ENCODE data around the gene MORN1.

MORN1 gene

GRCh38 chr1:2349806-2350205, 41.5 kb downstream of the MORN1 start:
- no peak for DNase-seq

DNA sequence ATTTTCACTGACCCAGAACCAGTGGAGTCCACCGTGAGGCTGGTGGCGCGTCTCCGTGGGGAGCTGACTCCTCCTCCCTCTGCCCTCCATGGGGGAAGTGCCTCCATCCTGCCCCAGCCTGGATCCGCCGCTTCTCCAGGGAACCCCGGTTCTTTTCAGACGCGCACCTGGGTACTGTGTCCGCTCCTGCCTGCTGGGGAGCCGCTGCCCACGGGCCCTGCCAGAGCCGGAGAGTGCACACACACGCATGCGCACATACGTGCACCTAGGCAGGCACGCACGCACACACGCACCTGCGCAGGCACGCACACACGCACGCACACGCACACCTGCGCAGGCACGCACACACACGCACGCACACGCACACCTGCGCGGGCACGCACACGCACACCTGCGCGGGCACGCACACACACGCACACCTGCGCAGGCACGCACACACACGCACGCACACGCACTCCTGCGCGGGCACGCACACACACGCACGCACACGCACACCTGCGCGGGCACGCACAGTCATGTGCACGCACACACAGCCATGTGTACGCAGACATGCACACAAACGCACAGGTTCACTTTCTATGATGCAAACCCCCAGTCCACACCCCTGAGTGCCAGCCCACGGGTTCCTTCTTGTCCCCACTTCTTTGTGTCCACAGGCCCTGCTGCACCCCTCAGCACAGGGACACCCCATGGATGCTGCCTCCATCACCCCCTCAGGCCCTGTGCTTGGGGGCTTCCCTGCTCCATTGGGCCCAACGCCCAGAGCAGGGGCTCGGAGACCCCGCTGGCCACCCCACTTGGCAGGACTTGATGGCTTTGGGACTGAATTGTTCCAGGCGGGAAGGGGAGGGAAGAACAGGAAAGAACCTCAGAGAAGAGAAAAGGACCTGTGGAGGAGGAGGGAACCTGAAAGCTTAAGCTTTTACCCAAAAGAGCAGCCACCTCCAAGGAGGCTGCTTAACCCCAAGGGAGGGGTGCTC, 42.7 kb downstream of the MORN1 start:
- no peak for DNase-seq

GRCh38 chr1:2347896-2348295, 43.5 kb downstream of the MORN1 start:
- no peak for DNase-seq

GRCh38 chr1:2347409-2347785, 44.0 kb downstream of the MORN1 start:
- no peak for DNase-seq

DNA sequence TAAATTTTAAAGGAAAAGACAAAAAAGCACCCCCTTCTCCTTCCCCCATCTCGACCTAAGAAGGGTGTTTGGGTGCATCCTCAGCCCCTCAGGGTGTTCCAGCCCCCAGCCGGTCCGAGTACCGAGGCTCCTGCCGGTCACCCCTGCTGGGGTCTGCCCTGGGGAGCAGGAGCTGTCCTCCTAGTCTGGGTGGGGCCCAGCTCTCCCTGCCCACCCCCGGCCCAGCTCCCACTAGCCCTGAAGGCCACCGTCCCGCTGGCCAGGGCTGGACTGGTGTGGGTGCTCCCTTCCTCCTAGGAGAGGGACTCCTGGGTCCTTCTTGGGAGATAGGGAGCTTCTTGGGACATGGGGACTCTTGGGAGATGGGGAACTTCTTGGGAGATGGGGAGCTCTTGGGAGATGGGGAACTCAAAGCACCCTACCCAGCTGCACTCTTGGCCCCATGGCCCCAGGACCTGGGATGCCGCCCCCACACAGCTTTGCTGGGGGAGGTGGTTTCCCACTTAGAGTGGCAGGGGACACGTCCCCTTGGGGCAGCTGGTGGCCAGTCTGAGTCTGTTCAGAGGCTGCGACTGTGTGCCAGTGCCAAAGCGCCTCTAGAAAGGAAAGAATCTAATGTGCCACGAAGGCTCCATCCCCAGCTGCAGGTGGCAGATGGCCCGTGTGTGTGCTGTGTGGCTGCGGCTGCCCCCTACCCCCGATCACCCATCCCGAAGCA, 44.5 kb downstream of the MORN1 start:
- no peak for DNase-seq

DNA sequence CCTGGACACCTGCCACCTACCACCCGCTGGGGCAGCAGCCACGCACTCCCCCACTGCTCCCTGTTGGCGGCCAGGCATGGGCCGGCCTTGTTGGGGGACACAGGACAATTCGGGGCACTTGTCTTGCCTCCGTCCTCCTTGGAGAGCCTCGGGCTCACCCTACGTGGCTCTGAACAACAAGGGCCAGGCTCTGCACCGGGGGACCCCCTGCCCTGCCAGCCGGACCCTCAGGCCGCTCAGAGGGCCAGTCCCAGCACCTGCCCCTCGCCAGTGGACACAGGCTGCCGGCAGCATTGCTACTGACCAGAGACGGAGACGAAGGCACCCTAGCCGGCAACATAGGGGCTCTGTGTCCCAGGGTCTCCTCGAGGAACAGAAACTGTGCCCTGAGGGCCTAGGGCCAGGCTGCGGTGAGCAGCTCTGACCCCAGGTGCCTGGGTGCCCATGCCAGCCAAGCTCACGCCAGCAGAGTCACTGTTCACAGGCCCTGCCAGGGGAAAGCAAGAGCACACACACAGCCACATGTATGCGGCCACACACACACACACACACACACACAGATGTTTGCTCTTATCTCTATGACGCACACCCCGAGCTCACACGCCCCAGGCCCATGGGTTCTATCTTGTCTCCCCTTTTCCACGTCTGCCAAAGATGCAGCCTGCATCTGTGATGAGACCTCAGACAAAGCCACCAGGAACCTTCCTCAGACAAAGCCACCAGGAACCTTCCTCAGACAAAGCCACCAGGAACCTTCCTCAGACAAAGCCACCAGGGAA, 45.9 kb downstream of the MORN1 start:
- no peak for DNase-seq

GRCh38 chr1:2344744-2345296, 46.5 kb downstream of the MORN1 start:
- DNase-seq = no peak

GRCh38 chr1:2344121-2344681, 47.2 kb downstream of the MORN1 start:
- no peak for DNase-seq

DNA sequence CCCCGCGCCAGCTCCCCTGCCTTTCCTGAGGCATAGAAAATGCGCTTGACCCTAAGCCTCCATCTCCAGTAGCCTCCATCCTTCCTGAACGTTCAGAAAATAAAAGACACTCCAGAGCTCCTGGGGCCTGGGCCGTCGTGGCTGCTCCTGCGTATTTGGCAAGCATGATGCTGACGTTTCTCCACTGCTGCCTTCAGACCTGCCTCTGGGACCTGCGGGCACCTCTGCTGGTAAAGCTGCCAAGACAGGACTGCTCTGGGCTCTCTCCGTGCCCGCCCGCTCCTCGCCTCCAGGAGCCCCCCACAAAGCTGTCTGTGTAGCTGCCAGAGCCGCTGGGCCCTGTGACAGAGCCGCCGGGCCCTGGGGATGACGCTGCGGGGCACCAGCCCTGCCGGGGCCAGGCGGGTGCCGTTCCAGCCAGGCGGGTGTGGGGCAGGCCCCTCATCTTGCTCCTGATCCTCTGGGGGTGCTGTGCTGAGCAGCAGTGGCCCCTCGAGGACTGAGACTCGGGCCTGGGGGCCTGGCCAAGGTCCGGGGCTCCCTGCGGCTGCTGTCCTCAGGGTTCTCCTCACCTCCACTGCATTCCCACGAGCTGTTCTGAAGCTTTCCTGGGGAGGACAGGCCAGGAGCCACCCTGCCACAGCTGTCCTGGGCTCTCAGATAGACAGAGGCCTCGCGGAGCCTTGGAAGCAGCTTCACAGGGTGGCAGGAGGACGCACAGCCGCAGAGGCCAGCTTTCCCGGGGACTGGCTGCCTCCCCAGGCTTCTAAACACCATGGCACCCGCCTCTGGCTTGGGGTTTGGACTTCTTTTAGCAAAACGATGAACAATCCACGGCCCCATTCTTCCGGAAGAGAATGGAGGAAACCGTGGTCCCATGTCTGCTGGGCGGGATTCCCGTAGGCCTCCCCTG, 48.1 kb downstream of the MORN1 start:
- no peak for DNase-seq

- DNase-seq = no peak
Measured at GRCh38 chr1:2342384-2343022, 48.9 kb downstream of the MORN1 start.

DNA sequence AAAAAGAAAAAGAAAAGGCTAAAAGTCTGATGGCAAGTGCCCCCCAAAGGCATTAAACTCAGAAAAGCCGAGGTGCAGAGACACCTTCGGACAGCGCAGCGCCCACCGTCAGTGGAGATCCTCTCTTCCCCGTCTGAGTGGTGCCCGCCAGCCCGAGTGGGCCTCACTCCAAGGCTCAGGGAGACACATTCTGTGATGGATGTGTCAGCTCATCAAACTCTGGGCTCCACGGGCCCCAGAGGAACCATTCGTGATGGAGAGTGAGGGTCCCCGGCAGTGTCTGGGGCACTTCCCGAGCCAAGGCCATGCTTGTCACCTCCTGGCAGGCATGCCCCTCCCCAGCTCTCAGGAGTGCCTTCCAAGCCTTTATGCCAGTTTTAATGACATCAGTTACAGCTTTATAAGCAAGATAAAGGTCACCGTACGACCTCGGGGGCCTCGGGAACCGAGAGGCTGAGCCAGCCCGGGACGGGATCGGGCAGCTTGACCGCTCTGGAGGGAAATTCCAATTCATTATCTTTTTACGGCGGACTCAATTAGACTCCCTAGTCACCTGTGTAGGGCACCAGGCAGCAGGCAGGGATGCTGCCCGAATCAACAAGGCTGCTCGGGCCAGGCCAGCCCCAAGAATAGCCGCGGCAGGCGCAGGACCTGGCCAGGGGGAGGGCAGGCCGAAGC, 49.5 kb downstream of the MORN1 start:
- no peak for DNase-seq

DNA sequence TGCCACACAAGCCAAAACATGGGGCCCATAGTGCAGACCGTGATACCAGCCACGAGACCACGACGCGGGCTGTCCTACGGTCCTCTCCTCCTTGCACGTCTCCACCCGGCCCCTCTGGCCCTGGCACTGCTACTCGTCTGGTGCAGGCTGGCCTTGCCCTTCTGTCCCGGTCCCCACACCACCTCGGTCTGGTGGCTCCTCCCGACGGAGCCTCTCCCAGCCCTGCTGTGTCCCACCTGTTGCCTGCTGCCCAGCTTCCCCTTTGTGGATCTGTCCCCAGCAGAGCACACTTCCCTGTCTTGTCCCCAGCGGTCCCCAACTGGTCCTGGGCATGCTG, 50.5 kb downstream of the MORN1 start:
- no peak for DNase-seq

DNA sequence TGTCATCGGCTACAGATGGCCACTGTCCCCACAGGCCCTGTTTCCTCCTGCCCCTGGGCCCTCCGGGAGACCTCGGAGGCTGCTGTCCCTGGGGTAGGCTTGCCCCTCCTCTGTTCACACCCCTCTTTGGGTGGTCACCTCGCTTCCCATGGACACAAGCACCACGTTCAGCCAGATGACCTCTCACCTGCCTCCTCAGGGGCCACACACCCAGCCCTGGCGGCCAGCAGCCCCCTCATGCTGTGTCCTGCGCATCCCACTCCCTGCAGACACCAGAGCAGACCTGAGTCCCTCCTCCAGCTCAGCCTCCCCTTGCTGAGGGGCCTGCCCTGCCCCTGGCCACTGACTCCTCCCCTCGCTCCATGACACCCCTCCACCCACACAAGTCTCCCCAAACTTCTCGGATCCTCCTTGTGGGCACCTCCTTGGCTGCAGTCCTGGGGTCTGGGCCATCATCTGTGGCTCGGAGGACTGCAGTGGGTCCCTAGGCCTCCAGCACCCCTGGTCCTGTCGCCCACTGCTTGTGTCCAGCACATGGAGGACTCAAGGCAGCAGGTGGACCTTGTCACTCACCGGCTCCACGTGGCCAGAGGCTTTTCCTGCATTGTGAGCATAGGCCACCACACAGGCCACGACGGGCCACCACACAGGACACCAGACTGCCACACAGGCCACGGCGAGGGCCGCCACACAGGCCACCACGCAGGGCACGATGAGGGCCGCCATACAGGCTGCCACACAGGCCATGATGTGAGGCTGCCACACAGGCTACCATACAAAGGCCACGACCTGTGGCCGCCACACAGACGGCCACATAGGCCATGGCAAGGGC, 51.1 kb downstream of the MORN1 start:
- no peak for DNase-seq

GRCh38 chr1:2339206-2340085, 51.9 kb downstream of the MORN1 start:
- DNase-seq = no peak

- DNase-seq = no peak
Measured at GRCh38 chr1:2337501-2337900, 53.9 kb downstream of the MORN1 start.

DNA sequence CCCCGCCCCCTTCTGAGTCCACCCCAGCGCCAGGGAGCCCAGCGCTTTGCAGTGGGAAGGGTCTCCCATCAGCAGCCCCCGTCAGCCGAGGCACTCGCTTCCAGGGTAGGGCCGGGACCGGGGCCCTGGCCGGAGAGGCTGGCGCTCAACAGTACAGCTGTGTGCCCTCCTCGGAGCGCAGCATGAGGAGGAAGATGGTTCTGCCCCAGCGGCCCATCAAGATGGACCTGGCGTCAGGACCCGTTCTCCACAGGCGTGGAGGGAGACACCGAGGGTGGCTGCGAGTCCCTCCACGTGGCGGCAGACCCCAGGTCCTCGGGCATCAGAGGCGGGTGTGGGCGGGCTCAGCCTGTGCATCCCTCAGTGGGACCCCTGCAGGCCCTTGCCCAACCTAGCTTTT, 54.3 kb downstream of the MORN1 start:
- no peak for DNase-seq

- no peak for DNase-seq
Measured at GRCh38 chr1:2336499-2336898, 54.9 kb downstream of the MORN1 start.

- DNase-seq = no peak
Measured at GRCh38 chr1:2335721-2336455, 55.5 kb downstream of the MORN1 start.
